GM12878 (cell line): Measurements from ENCODE around the gene FIBCD1. TPM values are rescaled to one million over a fixed set of nuclear protein-coding genes. Genes with fewer than 3 reads are reported as not detected.

Experiments
- ATAC-seq: fragments of 200-7000 bp; cut with Tn5 transposase; 3 replicates; pipeline ENCODE4 v1.9.1; 2020; ENCODE audit warnings: mild to moderate bottlenecking, moderate library complexity
- BruUV-seq: library from RNA; stranded (reverse); fragments of 400-500 nt; replicated peaks from 2 replicates; lab custom pipeline; 2021; lab: Mats Ljungman, UMichigan
- CTCF ChIA-PET: fragments of 300-600 bp; sonication (Branson Sonifier 250); formaldehyde crosslinking; extraction: SDS; loops from one replicate; lab custom pipeline; 2021; ENCODE audit warnings: inconsistent platforms; lab: Yijun Ruan, JAX
- POLR2A ChIA-PET: fragments of 350-600 bp; formaldehyde crosslinking; extraction: SDS; loops from one replicate; lab custom pipeline; 2021; ENCODE audit warnings: inconsistent platforms; lab: Charles Lee
- RAD21 ChIA-PET: fragments of 300-600 bp; sonication (Branson Sonifier 250); formaldehyde crosslinking; loops from one replicate; lab custom pipeline; 2023; ENCODE audit warnings: antibody characterized with exemption; ENCODE audit not compliant: unreplicated experiment; lab: Charles Lee
- SMC1A ChIA-PET: fragments of 300-600 bp; sonication (Branson Sonifier 250); formaldehyde crosslinking; loops from one replicate; lab custom pipeline; 2023; ENCODE audit not compliant: unreplicated experiment, uncharacterized antibody; lab: Charles Lee
- DNase-seq: peaks from one replicate; pipeline ENCODE4 v3.0.0-alpha.2; 2011; ENCODE audit warnings: low read depth, low spot score
- FAIRE-seq: peaks from 3 replicates; lab custom pipeline; 2011; peaks lifted over from hg19 to GRCh38; lab: Jason Lieb, UNC
- H2AFZ ChIP-seq: 2 replicates; pipeline ENCODE4 v1.6.0; 2011; ENCODE audit warnings: low read depth, low read length, control low read depth; ENCODE audit not compliant: control insufficient read depth
- H3K27ac ChIP-seq: 2 replicates; pipeline ENCODE4 v1.5.1; 2011; ENCODE audit warnings: control low read depth; ENCODE audit not compliant: control insufficient read depth, insufficient read depth
- H3K27me3 ChIP-seq, 2 experiments: replicated peaks in 1 of 2; 2 replicates each; pipeline versions ENCODE4 v1.6.0 to v1.6.1; 2011; ENCODE audit warnings: low read length in 1 of 2; ENCODE audit not compliant: control insufficient read depth in 2 of 2, insufficient read depth in 2 of 2
- H3K36me3 ChIP-seq, 2 experiments: 2 replicates each; pipeline ENCODE4 v1.5.1; 2011; ENCODE audit warnings: low read length in 1 of 2; ENCODE audit not compliant: control insufficient read depth in 2 of 2, insufficient read depth in 2 of 2
- H3K4me1 ChIP-seq: 2 replicates; pipeline ENCODE4 v1.6.1; 2011; ENCODE audit warnings: mild to moderate bottlenecking, low read length, moderate library complexity, mixed read lengths; ENCODE audit not compliant: control insufficient read depth, insufficient read depth
- H3K4me2 ChIP-seq: 2 replicates; pipeline ENCODE4 v1.6.0; 2011; ENCODE audit warnings: control low read depth; ENCODE audit not compliant: control insufficient read depth, insufficient read depth
- H3K4me3 ChIP-seq: fragments of 200-600 bp; sonication (generic); 2 replicates; pipeline ENCODE4 v1.5.1; 2016
- H3K79me2 ChIP-seq: 2 replicates; pipeline ENCODE4 v1.6.0; 2011; ENCODE audit warnings: low read length; ENCODE audit not compliant: control insufficient read depth, insufficient read depth
- H3K9ac ChIP-seq: 2 replicates; pipeline ENCODE4 v1.8.0; 2011; ENCODE audit warnings: low read length, control low read depth, mixed read lengths; ENCODE audit not compliant: control insufficient read depth, insufficient read depth
- H3K9me3 ChIP-seq: replicated peaks from 3 replicates; pipeline ENCODE4 v1.5.1; 2011; ENCODE audit warnings: mild to moderate bottlenecking, low read length; ENCODE audit not compliant: control insufficient read depth, insufficient read depth
- H4K20me1 ChIP-seq: 2 replicates; pipeline ENCODE4 v1.6.0; 2011; ENCODE audit not compliant: control insufficient read depth, insufficient read depth
- WRNIP1 ChIP-seq: IDR thresholded peaks from 2 replicates; pipeline ENCODE4 v1.6.1; 2011; ENCODE audit warnings: low read depth, low read length, improper control_type of control experiment, borderline replicate concordance
- ZNF622 ChIP-seq: fragments of 450-650 bp; IDR thresholded peaks from 2 replicates; pipeline ENCODE4 v1.6.1; 2017; ENCODE audit warnings: mild to moderate bottlenecking, inconsistent platforms
- ZSCAN29 ChIP-seq: fragments of 450-650 bp; IDR thresholded peaks from 2 replicates; pipeline ENCODE4 v1.6.1; 2017; ENCODE audit warnings: mild to moderate bottlenecking, moderate library complexity
- WGBS: methylation state at CpG from one replicate; pipeline ENCODE4 v1.1.6; 2016; ENCODE audit warnings: low lambda C conversion rate; ENCODE audit not compliant: insufficient replicate concordance, insufficient coverage; ENCODE audit errors: missing lambda C conversion rate; 5-methylcytosine and 5-hydroxymethylcytosine counted together
- in situ Hi-C: fragments of 300-500 bp; cut with MboI; formaldehyde crosslinking; loops from 9 replicates; pipeline ENCODE4 v1.14.3; 2018; ENCODE audit warnings: mixed read lengths
- intact Hi-C: fragments of 100-400 bp; cut with micrococcal nuclease; formaldehyde crosslinking; loops from one replicate; pipeline ENCODE4 v1.14.2; 2022; ENCODE audit not compliant: unreplicated experiment
- polyA plus RNA-seq, 11 experiments: library from polyadenylated mRNA; depleted of rRNA in 4 of 11; unstranded in 6 of 11; stranded (reverse) in 5 of 11; fragments of >200 nt; fragmentation: Nextera tagmentation in 4 of 11; fragmentation: Illumina TruSeq in 1 of 11; extraction: Ambion mirVana in 4 of 11; extraction: Trizol in 1 of 11; gene quantifications; 1 replicate in 1 of 11; 2 replicates in 10 of 11; pipeline versions ENCODE4 v1.2.1 to v1.2.3, GENCODE V29; 2011 to 2016; ENCODE audit warnings: inconsistent platforms in 2 of 11, missing spikeins in 2 of 11, low read depth in 1 of 11
- total RNA-seq, 4 experiments: library from RNA; depleted of rRNA in 3 of 4; stranded (reverse); fragments of >200 nt in 3 of 4; fragmentation: Illumina TruSeq in 1 of 4; extraction: Trizol in 1 of 4; gene quantifications; 2 replicates each; pipeline versions ENCODE4 v1.2.1 to v1.2.3, GENCODE V29; 2013 to 2021
- TF ChIP-seq, protein P1 (sequence below): fragments of 450-650 bp; IDR thresholded peaks from 2 replicates; pipeline ENCODE4 v1.6.1; 2018; ENCODE audit warnings: mild to moderate bottlenecking, low read depth, moderate library complexity; ENCODE audit not compliant: partially characterized antibody
- TF ChIP-seq, protein P2 (sequence below): fragments of 450-650 bp; IDR thresholded peaks from 2 replicates; pipeline ENCODE4 v1.6.1; 2017; ENCODE audit warnings: antibody characterized with exemption, mild to moderate bottlenecking, moderate library complexity
- TF ChIP-seq, protein P3 (sequence below): fragments of 450-650 bp; IDR thresholded peaks from 2 replicates; pipeline ENCODE4 v1.6.1; 2017; ENCODE audit warnings: mild to moderate bottlenecking, moderate library complexity
- TF ChIP-seq, protein P4 (sequence below): fragments of 450-650 bp; formaldehyde crosslinking; IDR thresholded peaks from 2 replicates; pipeline ENCODE4 v1.5.0; 2022; ENCODE audit warnings: mild to moderate bottlenecking, missing genetic modification characterization

The FIBCD1 gene
- total and polyA plus RNA-seq, 10 of the 15 experiments (the other 5 are each of a cell fraction or from before 2014, with no cell fraction given): 0.04 to 0.95 (median 0.25) TPM; not detected in 6

DNA sequence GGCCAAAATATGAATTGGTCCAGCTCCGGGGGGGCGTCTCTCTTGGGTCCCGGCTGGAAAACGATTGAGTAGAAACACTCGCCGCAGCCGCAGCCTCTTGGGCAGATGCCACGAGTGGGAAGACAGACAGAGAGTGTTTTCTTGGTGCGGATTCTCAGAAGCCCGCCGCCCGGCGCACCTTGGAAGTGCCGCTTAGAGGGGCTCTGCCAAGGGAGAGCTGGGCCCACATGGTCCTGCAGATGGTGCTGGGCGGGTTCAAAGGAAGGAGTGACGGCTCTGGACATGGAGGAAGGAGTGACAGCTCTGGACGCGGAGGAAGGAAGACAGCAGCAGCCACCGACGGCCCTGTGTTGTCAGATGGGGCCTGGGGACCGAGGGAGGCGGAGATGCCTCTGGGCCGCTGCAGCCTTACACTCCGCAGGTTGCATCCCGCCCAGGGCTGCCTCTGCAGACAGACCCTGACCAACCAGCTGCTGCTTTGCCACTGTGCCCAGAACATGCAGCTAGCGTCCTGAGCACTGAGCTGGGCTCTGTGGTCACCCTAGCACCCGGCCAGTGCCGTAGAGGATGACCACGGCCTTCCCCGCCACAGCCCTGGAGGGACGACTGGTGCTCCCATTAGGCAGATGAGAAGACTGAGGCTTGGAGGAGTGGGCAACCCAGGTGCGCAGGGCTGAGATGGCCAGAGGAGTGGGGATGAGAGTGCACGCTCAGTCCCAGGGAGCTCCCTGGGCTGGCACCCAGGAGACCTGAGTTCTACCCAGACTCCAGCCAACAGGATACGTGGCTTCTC is 21.7 kb downstream of the FIBCD1 start (continued):
- TF ChIP-seq ZNF622 (no peak), WRNIP1 (no peak), ZSCAN29 (no peak)
- TF ChIP-seq, protein P1, sequence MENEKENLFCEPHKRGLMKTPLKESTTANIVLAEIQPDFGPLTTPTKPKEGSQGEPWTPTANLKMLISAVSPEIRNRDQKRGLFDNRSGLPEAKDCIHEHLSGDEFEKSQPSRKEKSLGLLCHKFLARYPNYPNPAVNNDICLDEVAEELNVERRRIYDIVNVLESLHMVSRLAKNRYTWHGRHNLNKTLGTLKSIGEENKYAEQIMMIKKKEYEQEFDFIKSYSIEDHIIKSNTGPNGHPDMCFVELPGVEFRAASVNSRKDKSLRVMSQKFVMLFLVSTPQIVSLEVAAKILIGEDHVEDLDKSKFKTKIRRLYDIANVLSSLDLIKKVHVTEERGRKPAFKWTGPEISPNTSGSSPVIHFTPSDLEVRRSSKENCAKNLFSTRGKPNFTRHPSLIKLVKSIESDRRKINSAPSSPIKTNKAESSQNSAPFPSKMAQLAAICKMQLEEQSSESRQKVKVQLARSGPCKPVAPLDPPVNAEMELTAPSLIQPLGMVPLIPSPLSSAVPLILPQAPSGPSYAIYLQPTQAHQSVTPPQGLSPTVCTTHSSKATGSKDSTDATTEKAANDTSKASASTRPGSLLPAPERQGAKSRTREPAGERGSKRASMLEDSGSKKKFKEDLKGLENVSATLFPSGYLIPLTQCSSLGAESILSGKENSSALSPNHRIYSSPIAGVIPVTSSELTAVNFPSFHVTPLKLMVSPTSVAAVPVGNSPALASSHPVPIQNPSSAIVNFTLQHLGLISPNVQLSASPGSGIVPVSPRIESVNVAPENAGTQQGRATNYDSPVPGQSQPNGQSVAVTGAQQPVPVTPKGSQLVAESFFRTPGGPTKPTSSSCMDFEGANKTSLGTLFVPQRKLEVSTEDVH: no peak
- TF ChIP-seq, protein P2, sequence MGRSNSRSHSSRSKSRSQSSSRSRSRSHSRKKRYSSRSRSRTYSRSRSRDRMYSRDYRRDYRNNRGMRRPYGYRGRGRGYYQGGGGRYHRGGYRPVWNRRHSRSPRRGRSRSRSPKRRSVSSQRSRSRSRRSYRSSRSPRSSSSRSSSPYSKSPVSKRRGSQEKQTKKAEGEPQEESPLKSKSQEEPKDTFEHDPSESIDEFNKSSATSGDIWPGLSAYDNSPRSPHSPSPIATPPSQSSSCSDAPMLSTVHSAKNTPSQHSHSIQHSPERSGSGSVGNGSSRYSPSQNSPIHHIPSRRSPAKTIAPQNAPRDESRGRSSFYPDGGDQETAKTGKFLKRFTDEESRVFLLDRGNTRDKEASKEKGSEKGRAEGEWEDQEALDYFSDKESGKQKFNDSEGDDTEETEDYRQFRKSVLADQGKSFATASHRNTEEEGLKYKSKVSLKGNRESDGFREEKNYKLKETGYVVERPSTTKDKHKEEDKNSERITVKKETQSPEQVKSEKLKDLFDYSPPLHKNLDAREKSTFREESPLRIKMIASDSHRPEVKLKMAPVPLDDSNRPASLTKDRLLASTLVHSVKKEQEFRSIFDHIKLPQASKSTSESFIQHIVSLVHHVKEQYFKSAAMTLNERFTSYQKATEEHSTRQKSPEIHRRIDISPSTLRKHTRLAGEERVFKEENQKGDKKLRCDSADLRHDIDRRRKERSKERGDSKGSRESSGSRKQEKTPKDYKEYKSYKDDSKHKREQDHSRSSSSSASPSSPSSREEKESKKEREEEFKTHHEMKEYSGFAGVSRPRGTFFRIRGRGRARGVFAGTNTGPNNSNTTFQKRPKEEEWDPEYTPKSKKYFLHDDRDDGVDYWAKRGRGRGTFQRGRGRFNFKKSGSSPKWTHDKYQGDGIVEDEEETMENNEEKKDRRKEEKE: no peak
- TF ChIP-seq, all 136 proteins: peak for 0

DNA sequence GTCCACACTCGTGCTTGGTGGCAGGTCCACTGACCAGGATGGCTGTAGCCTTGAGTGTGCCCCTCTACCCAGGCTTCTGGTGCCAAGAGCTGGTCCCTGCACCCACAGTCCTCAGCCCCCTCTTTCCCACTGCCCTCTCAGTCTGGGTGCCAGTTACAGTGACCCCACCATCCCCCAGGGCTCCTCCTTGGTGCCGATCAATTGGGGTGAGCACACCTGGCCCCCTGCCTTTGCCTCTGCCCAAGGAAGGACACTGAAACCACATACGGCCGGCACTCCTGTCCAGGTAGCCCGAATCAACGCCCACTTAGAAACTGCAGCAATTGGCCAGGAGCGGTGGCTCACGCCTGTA is 24.0 kb downstream of the FIBCD1 start:
- ChIA-PET POLR2A (no interaction called here), SMC1A (no interaction called here), RAD21 (interaction anchor here (0.6 kb wide), 1 partner anchor 342 kb away, joined by 3 read pairs; no protein-coding TSS in a partner anchor), CTCF (interaction anchor here (0.7 kb wide), 1 partner anchor 216 kb away, joined by 3 read pairs; no protein-coding TSS in a partner anchor)
- intact Hi-C loops: no loop called here
- ATAC-seq (no peak), DNase-seq (no peak), FAIRE-seq (no peak)
- no peak overlapping the region for H3K4me3 ChIP-seq
- no peak overlapping the region for H3K4me2 ChIP-seq
- in situ Hi-C loops: no loop called here
- no peaks in the 10 kb centered on the region for H3K27me3 ChIP-seq
- H3K36me3 ChIP-seq: no peaks in the 10 kb centered on the region
- no peak overlapping the region for H2AFZ ChIP-seq
- no peak overlapping the region for H3K27ac ChIP-seq
- H3K4me1 ChIP-seq: no peaks in the 10 kb centered on the region
- H4K20me1 ChIP-seq: no peaks in the 10 kb centered on the region
- WGBS: 32% methylated on average over 8 of the region's 8 CpGs
- no peaks in the 10 kb centered on the region for H3K79me2 ChIP-seq
- no peaks in the 10 kb centered on the region for H3K9me3 ChIP-seq
- no TSS peak for BruUV-seq
- H3K9ac ChIP-seq: no peak overlapping the region
- TF ChIP-seq, protein P3, sequence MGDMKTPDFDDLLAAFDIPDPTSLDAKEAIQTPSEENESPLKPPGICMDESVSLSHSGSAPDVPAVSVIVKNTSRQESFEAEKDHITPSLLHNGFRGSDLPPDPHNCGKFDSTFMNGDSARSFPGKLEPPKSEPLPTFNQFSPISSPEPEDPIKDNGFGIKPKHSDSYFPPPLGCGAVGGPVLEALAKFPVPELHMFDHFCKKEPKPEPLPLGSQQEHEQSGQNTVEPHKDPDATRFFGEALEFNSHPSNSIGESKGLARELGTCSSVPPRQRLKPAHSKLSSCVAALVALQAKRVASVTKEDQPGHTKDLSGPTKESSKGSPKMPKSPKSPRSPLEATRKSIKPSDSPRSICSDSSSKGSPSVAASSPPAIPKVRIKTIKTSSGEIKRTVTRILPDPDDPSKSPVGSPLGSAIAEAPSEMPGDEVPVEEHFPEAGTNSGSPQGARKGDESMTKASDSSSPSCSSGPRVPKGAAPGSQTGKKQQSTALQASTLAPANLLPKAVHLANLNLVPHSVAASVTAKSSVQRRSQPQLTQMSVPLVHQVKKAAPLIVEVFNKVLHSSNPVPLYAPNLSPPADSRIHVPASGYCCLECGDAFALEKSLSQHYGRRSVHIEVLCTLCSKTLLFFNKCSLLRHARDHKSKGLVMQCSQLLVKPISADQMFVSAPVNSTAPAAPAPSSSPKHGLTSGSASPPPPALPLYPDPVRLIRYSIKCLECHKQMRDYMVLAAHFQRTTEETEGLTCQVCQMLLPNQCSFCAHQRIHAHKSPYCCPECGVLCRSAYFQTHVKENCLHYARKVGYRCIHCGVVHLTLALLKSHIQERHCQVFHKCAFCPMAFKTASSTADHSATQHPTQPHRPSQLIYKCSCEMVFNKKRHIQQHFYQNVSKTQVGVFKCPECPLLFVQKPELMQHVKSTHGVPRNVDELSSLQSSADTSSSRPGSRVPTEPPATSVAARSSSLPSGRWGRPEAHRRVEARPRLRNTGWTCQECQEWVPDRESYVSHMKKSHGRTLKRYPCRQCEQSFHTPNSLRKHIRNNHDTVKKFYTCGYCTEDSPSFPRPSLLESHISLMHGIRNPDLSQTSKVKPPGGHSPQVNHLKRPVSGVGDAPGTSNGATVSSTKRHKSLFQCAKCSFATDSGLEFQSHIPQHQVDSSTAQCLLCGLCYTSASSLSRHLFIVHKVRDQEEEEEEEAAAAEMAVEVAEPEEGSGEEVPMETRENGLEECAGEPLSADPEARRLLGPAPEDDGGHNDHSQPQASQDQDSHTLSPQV: no peak
- TF ChIP-seq, protein P4, sequence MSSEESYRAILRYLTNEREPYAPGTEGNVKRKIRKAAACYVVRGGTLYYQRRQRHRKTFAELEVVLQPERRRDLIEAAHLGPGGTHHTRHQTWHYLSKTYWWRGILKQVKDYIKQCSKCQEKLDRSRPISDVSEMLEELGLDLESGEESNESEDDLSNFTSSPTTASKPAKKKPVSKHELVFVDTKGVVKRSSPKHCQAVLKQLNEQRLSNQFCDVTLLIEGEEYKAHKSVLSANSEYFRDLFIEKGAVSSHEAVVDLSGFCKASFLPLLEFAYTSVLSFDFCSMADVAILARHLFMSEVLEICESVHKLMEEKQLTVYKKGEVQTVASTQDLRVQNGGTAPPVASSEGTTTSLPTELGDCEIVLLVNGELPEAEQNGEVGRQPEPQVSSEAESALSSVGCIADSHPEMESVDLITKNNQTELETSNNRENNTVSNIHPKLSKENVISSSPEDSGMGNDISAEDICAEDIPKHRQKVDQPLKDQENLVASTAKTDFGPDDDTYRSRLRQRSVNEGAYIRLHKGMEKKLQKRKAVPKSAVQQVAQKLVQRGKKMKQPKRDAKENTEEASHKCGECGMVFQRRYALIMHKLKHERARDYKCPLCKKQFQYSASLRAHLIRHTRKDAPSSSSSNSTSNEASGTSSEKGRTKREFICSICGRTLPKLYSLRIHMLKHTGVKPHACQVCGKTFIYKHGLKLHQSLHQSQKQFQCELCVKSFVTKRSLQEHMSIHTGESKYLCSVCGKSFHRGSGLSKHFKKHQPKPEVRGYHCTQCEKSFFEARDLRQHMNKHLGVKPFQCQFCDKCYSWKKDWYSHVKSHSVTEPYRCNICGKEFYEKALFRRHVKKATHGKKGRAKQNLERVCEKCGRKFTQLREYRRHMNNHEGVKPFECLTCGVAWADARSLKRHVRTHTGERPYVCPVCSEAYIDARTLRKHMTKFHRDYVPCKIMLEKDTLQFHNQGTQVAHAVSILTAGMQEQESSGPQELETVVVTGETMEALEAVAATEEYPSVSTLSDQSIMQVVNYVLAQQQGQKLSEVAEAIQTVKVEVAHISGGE (CRISPR knock-in tag): no peak
